HUES48 (cell line): ENCODE results near the gene TP53INP2.
"Not testable (repeated sequence)": the region's sequence is repeated elsewhere in the genome, so short reads cannot be mapped to it uniquely, and the experiment has no call there.

Source experiments
- H3K27ac ChIP-seq: one replicate; pipeline ENCODE4 v1.7.0; 2013; ENCODE audit warnings: low read depth, low read length, inconsistent platforms
- H3K27me3 ChIP-seq: 2 replicates; pipeline ENCODE4 v1.6.1; 2013; ENCODE audit warnings: mild to moderate bottlenecking, low read length; ENCODE audit not compliant: control insufficient read depth, insufficient read depth
- H3K36me3 ChIP-seq: 2 replicates; pipeline ENCODE4 v1.6.1; 2013; ENCODE audit warnings: low read length; ENCODE audit not compliant: control insufficient read depth, insufficient read depth
- H3K4me1 ChIP-seq: 2 replicates; pipeline ENCODE4 v1.6.1; 2013; ENCODE audit warnings: mild to moderate bottlenecking, low read length; ENCODE audit not compliant: control insufficient read depth, insufficient read depth
- H3K4me3 ChIP-seq: 2 replicates; pipeline ENCODE4 v1.5.1; 2013; ENCODE audit warnings: mild to moderate bottlenecking, low read depth, low read length
- H3K9ac ChIP-seq: 2 replicates; pipeline ENCODE4 v1.6.1; 2013; ENCODE audit warnings: mild to moderate bottlenecking, low read depth, low read length, moderate library complexity
- H3K9me3 ChIP-seq: 2 replicates; pipeline ENCODE4 v1.6.1; 2013; ENCODE audit warnings: low read length; ENCODE audit not compliant: control insufficient read depth, insufficient read depth

TP53INP2 gene

DNA sequence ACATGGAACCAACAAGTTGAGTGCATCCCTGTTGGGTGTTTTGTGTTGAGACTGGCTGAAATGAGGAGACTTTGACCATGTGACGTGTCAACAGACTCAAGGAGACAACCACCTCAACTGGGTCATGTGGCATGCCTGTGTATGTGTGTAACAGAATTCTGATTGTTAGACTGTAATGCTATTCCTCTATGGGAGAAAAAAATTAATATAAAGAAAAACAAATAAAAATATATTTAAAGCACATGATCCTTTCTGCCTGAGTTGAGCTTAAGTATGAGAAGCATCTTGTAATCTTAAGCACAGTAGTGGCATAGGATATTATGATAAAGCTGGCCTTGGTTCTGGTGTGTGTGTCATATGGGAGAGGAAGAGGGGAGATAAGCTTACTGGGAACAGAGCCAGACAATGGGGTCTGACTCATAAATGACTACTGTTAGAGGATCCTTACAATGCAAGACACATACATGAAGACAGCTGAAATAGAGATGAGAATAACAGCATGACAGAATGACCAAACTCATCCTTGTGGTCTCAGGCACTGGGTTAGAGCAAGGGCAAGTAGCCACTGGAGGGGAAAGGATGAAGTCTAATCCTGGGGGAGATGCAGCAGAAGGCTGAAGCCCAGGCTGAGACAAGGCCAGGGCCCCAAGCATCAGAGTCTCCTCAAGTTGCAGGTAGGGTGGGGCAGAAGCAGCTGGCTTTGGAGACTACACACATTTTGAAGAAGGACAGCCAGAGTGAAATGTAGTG lies 9.2 kb downstream of the TP53INP2 start:
- Histone ChIP-seq H3K4me3 (no peak overlapping the region), H3K9me3 (no peaks in the 10 kb centered on the region), H3K4me1 (0 out of 2 replicates have a peak, but pooled peaks cover 1% of the 10 kb centered on the region), H3K27ac (no peak overlapping the region), H3K27me3 (peaks cover 21% of the 10 kb centered on the region), H3K9ac (no peak overlapping the region), H3K36me3 (no peaks in the 10 kb centered on the region)

DNA sequence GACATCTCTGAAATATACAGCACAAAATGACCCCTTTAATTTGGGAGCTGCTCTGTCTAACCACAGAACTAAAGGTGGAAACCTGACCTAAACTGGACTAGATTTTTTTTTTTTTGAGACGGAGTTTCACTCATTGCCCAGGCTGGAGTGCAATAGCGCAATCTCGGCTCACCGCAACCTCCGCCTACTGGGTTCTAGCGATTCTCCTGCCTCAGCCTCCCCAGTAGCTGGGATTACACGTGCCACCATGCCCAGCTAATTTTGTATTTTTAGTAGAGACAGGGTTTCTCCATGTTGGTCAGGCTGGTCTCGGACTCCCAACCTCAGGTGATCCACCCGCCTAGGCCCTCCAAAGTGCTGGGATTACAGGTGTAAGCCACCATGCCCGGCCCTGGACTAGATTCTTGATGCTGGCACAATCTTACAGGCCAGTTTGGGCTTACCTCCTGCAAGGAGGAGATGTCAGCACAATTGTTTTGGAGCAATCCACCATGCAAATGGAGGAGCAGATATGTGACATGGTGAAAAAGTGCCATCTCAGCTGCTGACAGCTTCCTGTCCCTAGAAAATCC lies 9.9 kb downstream of the TP53INP2 start:
- H3K36me3 ChIP-seq, H3K9me3 ChIP-seq, H3K4me3 ChIP-seq, H3K9ac ChIP-seq, H3K27ac ChIP-seq, H3K4me1 ChIP-seq: not testable (repeated sequence)
- peaks cover 20% of the 10 kb centered on the region for H3K27me3 ChIP-seq

DNA sequence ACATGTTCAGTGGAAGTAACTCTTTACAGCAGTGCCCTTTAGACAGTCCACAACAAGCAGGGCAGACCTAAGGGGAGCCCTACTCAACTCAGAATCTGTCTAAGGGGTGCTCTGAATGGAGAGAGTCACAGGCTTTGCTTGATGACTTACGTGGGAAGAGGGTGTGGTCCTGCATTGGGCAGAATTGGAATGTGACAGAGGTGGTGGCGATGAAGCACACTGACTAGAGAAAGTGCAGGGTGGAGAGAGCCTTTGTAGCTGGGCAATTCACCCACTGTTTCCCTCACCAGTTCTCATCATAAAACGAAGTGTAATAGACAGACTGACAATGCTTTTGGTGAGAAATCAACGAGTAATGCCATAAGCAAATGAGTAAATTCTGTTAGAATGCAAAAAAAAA lies 11.2 kb downstream of the TP53INP2 start:
- H3K9ac ChIP-seq: no peak overlapping the region
- no peak overlapping the region for H3K4me3 ChIP-seq
- no peaks in the 10 kb centered on the region for H3K4me1 ChIP-seq
- H3K27ac ChIP-seq: no peak overlapping the region
- H3K36me3 ChIP-seq: no peaks in the 10 kb centered on the region
- H3K9me3 ChIP-seq: no peaks in the 10 kb centered on the region
- H3K27me3 ChIP-seq: peaks cover 15% of the 10 kb centered on the region

DNA sequence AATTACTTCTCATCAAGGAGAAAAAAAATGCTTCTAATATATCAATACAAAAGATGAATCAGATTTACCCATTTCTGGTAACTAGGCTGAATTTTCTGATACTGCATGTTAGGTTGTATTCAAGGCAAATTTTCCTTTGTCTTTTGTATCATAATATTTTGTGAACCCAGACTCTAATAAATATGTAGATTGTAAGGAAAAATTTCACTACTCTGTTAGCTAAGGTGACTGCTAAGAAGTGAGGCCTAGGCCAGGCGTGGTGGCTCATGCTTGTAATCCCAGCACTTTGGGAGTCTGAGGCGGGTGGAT lies 12.7 kb downstream of the TP53INP2 start:
- Histone ChIP-seq H3K27me3 (peaks cover under 1% of the 10 kb centered on the region; the same call in 1 of the 2 replicates), H3K9me3 (no peaks in the 10 kb centered on the region), H3K9ac (no peak overlapping the region), H3K4me3 (no peak overlapping the region), H3K27ac (no peak overlapping the region), H3K36me3 (no peaks in the 10 kb centered on the region), H3K4me1 (no peaks in the 10 kb centered on the region)

DNA sequence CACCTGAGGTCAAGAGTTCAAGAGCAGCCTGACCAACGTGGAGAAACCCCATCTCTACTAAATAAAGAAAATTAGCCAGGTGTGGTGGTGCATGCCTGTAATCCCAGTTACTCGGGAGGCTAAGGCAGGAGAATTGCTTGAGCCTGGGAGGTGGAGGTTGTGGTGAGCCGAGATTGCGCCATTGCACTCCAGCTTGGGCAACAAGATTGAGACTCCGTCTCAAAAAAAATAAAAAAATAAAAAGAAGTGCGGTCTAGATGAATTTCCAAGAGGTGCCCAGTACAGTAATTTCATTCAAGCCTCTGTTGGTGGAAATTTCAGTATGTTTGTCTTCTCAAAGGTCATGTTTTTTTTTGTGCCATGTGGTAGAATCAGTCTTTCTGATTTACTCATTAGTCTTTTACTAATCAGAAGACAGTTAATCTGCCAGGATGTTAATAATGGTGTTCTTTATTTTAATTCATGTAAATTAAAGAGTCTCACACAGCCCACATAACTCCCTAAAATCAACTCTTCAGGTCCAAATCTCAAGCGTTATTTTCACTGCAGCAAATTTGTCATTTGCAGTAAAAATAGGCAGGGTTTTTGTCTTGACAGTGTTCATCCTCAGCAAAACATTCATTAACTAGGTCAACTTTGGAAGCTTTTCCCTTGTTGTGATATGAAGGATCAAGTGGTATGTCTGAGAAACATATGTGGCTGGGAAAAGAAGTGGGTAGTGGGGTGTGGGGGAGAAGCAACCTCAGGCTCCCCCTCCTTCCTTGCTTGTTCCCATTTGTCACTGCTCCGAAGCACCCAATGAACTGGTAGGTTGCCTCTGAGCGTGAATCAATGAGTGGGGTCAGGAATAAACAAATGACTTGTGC lies 13.3 kb downstream of the TP53INP2 start:
- no peaks in the 10 kb centered on the region for H3K27me3 ChIP-seq
- H3K4me3 ChIP-seq: no peak overlapping the region
- H3K27ac ChIP-seq: no peak overlapping the region
- no peaks in the 10 kb centered on the region for H3K9me3 ChIP-seq
- H3K36me3 ChIP-seq: no peaks in the 10 kb centered on the region
- H3K9ac ChIP-seq: no peak overlapping the region
- no peaks in the 10 kb centered on the region for H3K4me1 ChIP-seq

DNA sequence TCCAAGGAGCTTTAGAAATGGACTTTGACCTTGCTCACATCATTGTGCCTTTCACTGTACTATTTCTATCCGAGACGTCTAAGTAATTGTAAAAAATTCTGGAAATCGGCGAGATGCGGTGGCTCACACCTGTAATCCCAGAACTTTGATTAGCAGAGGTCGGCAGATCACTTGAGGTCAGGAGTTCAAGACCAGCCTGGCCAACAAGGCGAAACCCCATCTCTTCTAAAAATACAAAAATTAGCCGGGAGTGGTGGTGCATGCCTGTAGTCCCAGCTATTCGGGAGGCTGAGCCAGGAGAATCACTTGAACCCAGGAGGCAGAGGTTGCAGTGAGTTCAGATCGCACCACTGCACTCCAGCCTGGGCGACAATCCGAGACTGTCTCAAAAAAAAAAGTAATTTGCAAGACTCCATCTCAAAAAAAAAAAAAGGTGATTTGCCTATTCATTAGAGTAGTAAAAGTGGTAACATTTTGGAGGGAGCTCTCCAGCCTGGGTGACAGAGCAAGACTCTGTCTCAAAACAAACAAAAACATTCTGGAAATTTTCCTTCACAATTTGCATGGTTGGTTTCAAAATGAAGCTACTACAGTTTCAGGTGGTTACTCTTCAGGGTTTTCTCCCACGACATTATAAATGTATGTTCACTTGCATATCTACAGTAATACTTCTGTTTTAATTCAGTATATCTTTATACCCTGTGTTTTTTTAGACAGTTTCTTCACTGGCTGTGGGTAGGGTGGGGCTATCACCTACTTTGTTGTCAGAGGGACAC lies 15.3 kb downstream of the TP53INP2 start:
- not testable (repeated sequence) for H3K9ac ChIP-seq, H3K36me3 ChIP-seq, H3K4me1 ChIP-seq, H3K27me3 ChIP-seq, H3K27ac ChIP-seq, H3K4me3 ChIP-seq, H3K9me3 ChIP-seq

DNA sequence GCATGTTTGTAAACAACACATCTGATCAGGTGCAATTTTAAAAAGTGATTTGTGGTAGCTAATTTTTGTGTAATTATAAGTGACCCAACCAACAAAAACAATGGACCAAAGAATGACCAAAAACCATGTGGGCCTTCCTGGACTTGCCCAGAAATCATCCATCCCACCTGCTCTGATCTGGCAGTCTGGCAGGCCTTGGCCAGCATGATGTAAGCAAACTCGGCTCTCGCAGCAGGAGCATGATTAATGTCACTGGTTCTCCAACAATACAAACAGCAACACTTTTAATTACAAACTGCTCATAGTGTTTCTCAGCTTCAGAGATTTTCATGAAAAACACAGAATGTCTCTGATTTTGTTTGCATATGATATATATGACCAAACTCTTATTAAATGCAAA lies 16.1 kb downstream of the TP53INP2 start:
- no peaks in the 10 kb centered on the region for H3K27me3 ChIP-seq
- peaks cover 2% of the 10 kb centered on the region; the same call in 1 of the 2 replicates for H3K36me3 ChIP-seq
- no peak overlapping the region for H3K27ac ChIP-seq
- H3K4me3 ChIP-seq: no peak overlapping the region
- H3K9ac ChIP-seq: no peak overlapping the region
- H3K9me3 ChIP-seq: no peaks in the 10 kb centered on the region
- no peaks in the 10 kb centered on the region for H3K4me1 ChIP-seq

DNA sequence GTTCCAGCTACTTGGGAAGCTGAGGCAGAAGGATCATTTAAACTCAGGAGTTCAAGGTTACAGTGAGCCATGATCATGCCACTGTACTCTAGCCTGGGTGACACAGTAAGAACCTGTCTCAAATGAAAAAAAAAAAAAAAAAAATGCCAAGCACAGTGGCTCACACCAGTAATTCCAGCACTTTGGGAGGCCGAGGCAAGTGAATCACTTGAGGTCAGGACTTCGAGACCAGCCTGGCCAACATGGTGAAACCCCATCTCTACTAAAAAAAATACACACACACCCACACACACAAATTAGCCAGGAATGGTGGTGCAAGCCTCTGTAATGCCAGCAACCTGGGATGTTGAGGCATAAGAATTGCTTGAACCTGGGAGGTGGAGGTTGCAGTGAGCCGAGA lies 18.4 kb downstream of the TP53INP2 start:
- H3K4me3 ChIP-seq, H3K9ac ChIP-seq, H3K9me3 ChIP-seq, H3K27ac ChIP-seq, H3K27me3 ChIP-seq, H3K4me1 ChIP-seq: not testable (repeated sequence)
- H3K36me3 ChIP-seq: peaks cover 15% of the 10 kb centered on the region

DNA sequence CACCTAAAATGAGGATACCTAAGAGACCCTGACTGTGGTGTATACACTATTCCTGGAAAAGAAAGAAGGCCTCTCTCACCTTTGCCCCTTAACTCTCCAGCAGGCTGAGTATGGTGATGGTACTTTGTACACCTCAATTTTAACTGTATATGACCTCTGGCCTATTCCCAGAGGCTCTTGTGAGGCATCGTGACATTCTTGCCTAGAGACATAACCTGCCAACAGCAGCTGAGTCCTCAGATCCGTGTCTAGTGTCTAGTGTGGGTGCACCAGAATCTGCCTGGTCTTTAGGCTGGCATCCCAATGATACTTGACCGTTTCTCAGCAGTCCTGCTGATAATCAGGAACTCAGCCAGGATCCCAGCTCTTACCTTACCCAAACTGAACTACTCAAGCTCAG lies 20.0 kb downstream of the TP53INP2 start:
- Histone ChIP-seq H3K27me3 (no peaks in the 10 kb centered on the region), H3K9me3 (no peaks in the 10 kb centered on the region), H3K36me3 (peaks cover 15% of the 10 kb centered on the region), H3K27ac (no peak overlapping the region), H3K4me3 (no peak overlapping the region), H3K4me1 (no peaks in the 10 kb centered on the region), H3K9ac (no peak overlapping the region)

DNA sequence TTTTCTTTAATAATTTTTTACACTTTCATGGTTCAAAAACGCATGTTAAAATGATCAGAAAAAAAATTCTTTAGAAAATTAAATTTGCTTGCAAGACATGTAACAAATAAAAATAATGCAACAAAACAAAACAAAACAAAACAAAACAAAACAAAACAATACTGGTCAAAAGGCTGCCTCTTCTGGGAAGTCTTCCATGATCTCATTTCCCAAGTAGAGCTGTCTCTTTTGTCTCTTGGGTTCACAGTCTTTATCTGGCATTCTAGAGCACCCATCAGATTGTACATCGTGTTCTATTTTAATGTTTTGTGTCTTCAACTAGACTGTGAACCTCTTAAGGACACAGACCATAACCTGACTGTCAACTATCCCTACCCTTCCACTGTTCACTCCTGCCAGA lies 25.3 kb downstream of the TP53INP2 start:
- Histone ChIP-seq H3K36me3 (peaks cover 22% of the 10 kb centered on the region), H3K4me3 (no peak overlapping the region), H3K27me3 (no peaks in the 10 kb centered on the region), H3K27ac (no peak overlapping the region), H3K9ac (no peak overlapping the region), H3K9me3 (no peaks in the 10 kb centered on the region), H3K4me1 (no peaks in the 10 kb centered on the region)
